ENCODE data around the gene ENPP6. TPM values are rescaled to one million over a fixed set of nuclear protein-coding genes. Genes with fewer than 3 reads are reported as not detected.
"Not testable (repeated sequence)": the region's sequence is repeated elsewhere in the genome, so short reads cannot be mapped to it uniquely, and the experiment has no call there.

ENPP6 gene
- total RNA-seq, 1 donor from 2014 or later = 0.61 TPM

GRCh38 chr4:184052616-184053015, 165.1 kb downstream of the ENPP6 start:
- Mint-ChIP-seq H3K27me3 (peaks cover 2% of the 10 kb centered on the region), H3K4me1 (no peaks in the 10 kb centered on the region), H3K36me3 (ENCODE audit: low read depth) (no peaks in the 10 kb centered on the region), H3K9me3 (no peaks in the 10 kb centered on the region), H3K27ac (no peak overlapping the region), H3K4me3 (no peak overlapping the region)
- intact Hi-C loops (cut with micrococcal nuclease) = no loop called here
- no peak for DNase-seq

GRCh38 chr4:184051262-184051661, 166.4 kb downstream of the ENPP6 start:
- H3K9me3 Mint-ChIP-seq; H3K4me1 Mint-ChIP-seq; H3K27me3 Mint-ChIP-seq; H3K36me3 Mint-ChIP-seq (ENCODE audit: low read depth); H3K27ac Mint-ChIP-seq; intact Hi-C loops (cut with micrococcal nuclease); DNase-seq; H3K4me3 Mint-ChIP-seq: not testable (repeated sequence)

GRCh38 chr4:184046148-184046547, 171.5 kb downstream of the ENPP6 start:
- no peak overlapping the region for H3K4me3 Mint-ChIP-seq
- DNase-seq = no peak
- no peaks in the 10 kb centered on the region for H3K4me1 Mint-ChIP-seq
- H3K9me3 Mint-ChIP-seq = peaks cover 8% of the 10 kb centered on the region
- H3K36me3 Mint-ChIP-seq (ENCODE audit: low read depth) = no peaks in the 10 kb centered on the region
- H3K27ac Mint-ChIP-seq = no peak overlapping the region
- intact Hi-C loops (cut with micrococcal nuclease) = no loop called here
- H3K27me3 Mint-ChIP-seq = peaks cover 24% of the 10 kb centered on the region

GRCh38 chr4:184041156-184041555, 176.5 kb downstream of the ENPP6 start:
- Mint-ChIP-seq H3K4me3 (no peak overlapping the region), H3K36me3 (ENCODE audit: low read depth) (no peaks in the 10 kb centered on the region), H3K4me1 (peaks cover 8% of the 10 kb centered on the region), H3K27me3 (peaks cover 58% of the 10 kb centered on the region), H3K27ac (no peak overlapping the region), H3K9me3 (no peaks in the 10 kb centered on the region)
- no peak for DNase-seq
- intact Hi-C loops (cut with micrococcal nuclease) = no loop called here

- no peaks in the 10 kb centered on the region for H3K36me3 Mint-ChIP-seq (ENCODE audit: low read depth)
- H3K4me3 Mint-ChIP-seq = peak overlapping the region; percentile 69
- intact Hi-C loops (cut with micrococcal nuclease) = no loop called here
- no peaks in the 10 kb centered on the region for H3K9me3 Mint-ChIP-seq
- peaks cover 58% of the 10 kb centered on the region for H3K27me3 Mint-ChIP-seq
- peaks cover 8% of the 10 kb centered on the region for H3K4me1 Mint-ChIP-seq
- no peak overlapping the region for H3K27ac Mint-ChIP-seq
- DNase-seq = peak; percentile 60
These were observed 177.7 kb downstream of the ENPP6 start for GRCh38 chr4:184039963-184040383.
